ENCODE measurements around the gene SLC26A5. TPM values are rescaled to one million over a fixed set of nuclear protein-coding genes. Genes with fewer than 3 reads are reported as not detected.

The SLC26A5 gene
- total and polyA plus RNA-seq, 2 donors (not counting 3 experiments of a cell fraction or from before 2014, with no cell fraction given) = not detected

DNA sequence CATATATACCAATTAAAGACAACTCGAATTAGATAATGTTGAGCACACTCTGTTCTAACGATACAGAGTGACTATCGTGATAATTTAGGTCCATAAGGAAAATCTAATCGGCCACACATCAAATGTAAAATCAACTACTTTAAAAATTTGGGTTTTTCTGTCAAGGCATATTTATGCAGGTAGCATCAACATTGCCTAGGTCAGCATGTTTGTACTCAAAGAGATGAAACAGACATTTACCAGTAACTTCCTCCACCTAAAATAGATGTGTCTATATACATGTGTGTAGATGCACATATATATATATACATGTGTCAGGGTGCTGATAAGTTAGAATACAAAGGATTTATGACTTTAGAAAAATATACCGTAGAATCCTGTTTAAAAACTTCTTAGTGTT, 76.6 kb downstream of the SLC26A5 start:
- H4K20me1 ChIP-seq (replicated peaks; ENCODE audit: control insufficient read depth, extremely low read depth, insufficient read depth, low read length) = no peaks in the 10 kb centered on the region
- no TSS peak for BruUV-seq (replicated peaks)
- dilution Hi-C loops (cut with MboI; ENCODE audit: extremely low pct_ligation_motif_present, low sequenced_read_pairs) (no loop called here), intact Hi-C loops (cut with micrococcal nuclease) (no loop called here)
- ChIA-PET CTCF (no interaction called here), POLR2A (no interaction called here)
- no peaks in the 10 kb centered on the region for H3K79me2 ChIP-seq (ENCODE audit: control insufficient read depth, insufficient read depth, low read length)
- no peak overlapping the region for H3K9ac ChIP-seq (replicated peaks; ENCODE audit: extremely low read depth, insufficient read depth, low read length)
- H3K27ac ChIP-seq (ENCODE audit: insufficient read depth, low read depth, low read length) = no peak overlapping the region
- no peak overlapping the region for H3K4me2 ChIP-seq (ENCODE audit: insufficient read depth, low read length)
- H3K9me1 ChIP-seq (replicated peaks; ENCODE audit: control insufficient read depth, extremely low read depth, insufficient read depth, low read length) = no peaks in the 10 kb centered on the region
- DNase-seq (ENCODE audit: low read depth, low spot score) (no peak), FAIRE-seq (peak; percentile 15)
- peaks cover 10 to 31% of the 10 kb centered on the region in 2 experiments for H3K36me3 ChIP-seq (ENCODE audit: control insufficient read depth in 2 of 2, extremely low read depth in 1 of 2, insufficient read depth in 2 of 2, low read length in 2 of 2)
- no peak overlapping the region for H2AFZ ChIP-seq (ENCODE audit: low read depth, low read length)
- no peaks in the 10 kb centered on the region for H3K9me3 ChIP-seq (replicated peaks; ENCODE audit: control insufficient read depth, insufficient read depth, low read length)
- H3K4me1 ChIP-seq (ENCODE audit: control insufficient read depth, extremely low read depth, insufficient read depth, low read length) = no peaks in the 10 kb centered on the region
- TF ChIP-seq GATA2 (IDR thresholded peaks at IDR 0.05; ENCODE audit: insufficient read depth, insufficient read length, low read depth, low read length) (no peak), MYC (IDR thresholded peaks at IDR 0.05; ENCODE audit: low read depth, low read length) (no peak), EZH2 (IDR thresholded peaks at IDR 0.05; ENCODE audit: borderline replicate concordance, low read depth, low read length, severe bottlenecking) (no peak), JUN (IDR thresholded peaks at IDR 0.05; ENCODE audit: borderline replicate concordance, insufficient read depth, insufficient read length, low read depth) (no peak), FOS (IDR thresholded peaks at IDR 0.05; ENCODE audit: borderline replicate concordance, insufficient read depth, low read length) (no peak), POLR2A (IDR thresholded peaks at IDR 0.05; ENCODE audit: low read depth, low read length) (no peak), POLR2AphosphoS5 (IDR thresholded peaks at IDR 0.05; ENCODE audit: insufficient read depth, low read depth, low read length) (no peak)
- TF ChIP-seq, protein P1, sequence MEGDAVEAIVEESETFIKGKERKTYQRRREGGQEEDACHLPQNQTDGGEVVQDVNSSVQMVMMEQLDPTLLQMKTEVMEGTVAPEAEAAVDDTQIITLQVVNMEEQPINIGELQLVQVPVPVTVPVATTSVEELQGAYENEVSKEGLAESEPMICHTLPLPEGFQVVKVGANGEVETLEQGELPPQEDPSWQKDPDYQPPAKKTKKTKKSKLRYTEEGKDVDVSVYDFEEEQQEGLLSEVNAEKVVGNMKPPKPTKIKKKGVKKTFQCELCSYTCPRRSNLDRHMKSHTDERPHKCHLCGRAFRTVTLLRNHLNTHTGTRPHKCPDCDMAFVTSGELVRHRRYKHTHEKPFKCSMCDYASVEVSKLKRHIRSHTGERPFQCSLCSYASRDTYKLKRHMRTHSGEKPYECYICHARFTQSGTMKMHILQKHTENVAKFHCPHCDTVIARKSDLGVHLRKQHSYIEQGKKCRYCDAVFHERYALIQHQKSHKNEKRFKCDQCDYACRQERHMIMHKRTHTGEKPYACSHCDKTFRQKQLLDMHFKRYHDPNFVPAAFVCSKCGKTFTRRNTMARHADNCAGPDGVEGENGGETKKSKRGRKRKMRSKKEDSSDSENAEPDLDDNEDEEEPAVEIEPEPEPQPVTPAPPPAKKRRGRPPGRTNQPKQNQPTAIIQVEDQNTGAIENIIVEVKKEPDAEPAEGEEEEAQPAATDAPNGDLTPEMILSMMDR (IDR thresholded peaks at IDR 0.05; ENCODE audit: extremely low read depth in 1 of 2, insufficient read depth in 1 of 2, low read depth in 1 of 2, low read length in 2 of 2) = no peak
- TF ChIP-seq, protein P2, sequence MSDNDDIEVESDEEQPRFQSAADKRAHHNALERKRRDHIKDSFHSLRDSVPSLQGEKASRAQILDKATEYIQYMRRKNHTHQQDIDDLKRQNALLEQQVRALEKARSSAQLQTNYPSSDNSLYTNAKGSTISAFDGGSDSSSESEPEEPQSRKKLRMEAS (IDR thresholded peaks at IDR 0.05; ENCODE audit: insufficient read depth, insufficient read length) = no peak
- H3K27me3 ChIP-seq (ENCODE audit: control insufficient read depth in 2 of 2, insufficient read depth in 2 of 2, low read length in 2 of 2) = no peaks in the 10 kb centered on the region
- H3K4me3 ChIP-seq (replicated peaks in 1 of 3; ENCODE audit: insufficient read depth in 1 of 3, low read depth in 1 of 3, low read length in 3 of 3) = no peak overlapping the region
